Stimulated activated CD4-positive, alpha-beta T cell treated with anti-CD3 and anti-CD28 coated beads, Interleukin-4, amount 100 ng/mL, for 48 hours (primary cell): ENCODE measurements around the gene WFIKKN1.

Source experiments
- DNase-seq, 2 donors: peaks; one replicate each; pipeline ENCODE4 v3.0.0-alpha.2; 2020; ENCODE audit warnings: low read depth in 2 of 2

WFIKKN1 gene

GRCh38 chr16:674214-674881 is 43.6 kb downstream of the WFIKKN1 start:
- DNase-seq, result no peak

- no peak for DNase-seq
These were observed 44.4 kb downstream of the WFIKKN1 start, which contains the start of gene RHBDL1 for GRCh38 chr16:674968-675883. Gene RHBDL1, plus strand, starts transcription at chr16:675671. Its CDS starts 120 bp downstream, at chr16:675791.

- DNase-seq, result no peak
These were observed 45.2 kb downstream of the WFIKKN1 start for GRCh38 chr16:675884-676564.

GRCh38 chr16:676565-676902 is 45.7 kb downstream of the WFIKKN1 start:
- DNase-seq, result no peak

GRCh38 chr16:676913-677312 is 46.1 kb downstream of the WFIKKN1 start:
- DNase-seq, result no peak

GRCh38 chr16:677316-678190 is 46.8 kb downstream of the WFIKKN1 start:
- DNase-seq, result no peak

GRCh38 chr16:678209-678857 is 47.5 kb downstream of the WFIKKN1 start:
- DNase-seq, result no peak

GRCh38 chr16:678858-679813 is 48.4 kb downstream of the WFIKKN1 start:
- peak in 1 of 2 donors; percentile 53 for DNase-seq

GRCh38 chr16:679814-680624 is 49.2 kb downstream of the WFIKKN1 start, which contains the start of gene STUB1:
Gene STUB1, plus strand, starts transcription at chr16:680410. Its CDS starts 116 bp downstream, at chr16:680526.
- DNase-seq, result peak; percentile 85 to 93

GRCh38 chr16:680625-680945 is 49.8 kb downstream of the WFIKKN1 start:
- no peak for DNase-seq

- DNase-seq, result no peak
These were observed 50.4 kb downstream of the WFIKKN1 start for GRCh38 chr16:680967-681745.

GRCh38 chr16:681746-682427 is 51.1 kb downstream of the WFIKKN1 start:
- DNase-seq, result no peak

GRCh38 chr16:682493-683395 is 52.0 kb downstream of the WFIKKN1 start:
- no peak for DNase-seq

- no peak for DNase-seq
These were observed 52.7 kb downstream of the WFIKKN1 start for GRCh38 chr16:683396-684070.
